K562 (cell line): ENCODE data around the gene UBASH3B. TPM values are rescaled to one million over a fixed set of nuclear protein-coding genes. Genes with fewer than 3 reads are reported as not detected.

ENCODE experiments used
- ATAC-seq: fragments of 200-7000 bp; cut with Tn5 transposase; 3 replicates; pipeline ENCODE4 v1.9.1; 2020; ENCODE audit warnings: moderate library complexity
- BruUV-seq: library from RNA; stranded (reverse); fragments of 400-500 nt; replicated peaks from 2 replicates; lab custom pipeline; 2021; lab: Mats Ljungman, UMichigan
- CTCF ChIA-PET: fragments of 300-600 bp; formaldehyde crosslinking; extraction: SDS; loops from one replicate; lab custom pipeline; 2021; ENCODE audit warnings: low intra/inter-chr PET ratio; lab: Yijun Ruan, JAX
- POLR2A ChIA-PET: fragments of 300-600, 350-650 bp; sonication (Branson Sonifier 250); formaldehyde crosslinking; extraction: SDS; loops from one replicate; lab custom pipeline; 2021; ENCODE audit warnings: antibody characterized with exemption, inconsistent platforms; lab: Yijun Ruan, JAX
- DNase-seq, 4 experiments: peaks; one replicate each; pipeline versions ENCODE4 v3.0.0 to v3.0.0-alpha.2; 2011 to 2018; ENCODE audit warnings: low spot score in 3 of 4, mixed read lengths in 3 of 4; ENCODE audit errors: extremely low read depth in 1 of 4
- FAIRE-seq: peaks from 2 replicates; lab custom pipeline; 2011; peaks lifted over from hg19 to GRCh38; lab: Jason Lieb, UNC
- H2AFZ ChIP-seq: 2 replicates; pipeline ENCODE4 v1.6.0; 2011; ENCODE audit warnings: low read depth, low read length, control low read depth, inconsistent platforms
- H3K27ac ChIP-seq: fragments of 200-600 bp; 3 replicates; pipeline ENCODE4 v1.8.0; 2011; ENCODE audit warnings: low read depth, mild to moderate bottlenecking, control low read depth, inconsistent platforms, low read length, moderate library complexity, mixed read lengths; ENCODE audit errors: extremely low read depth
- H3K27me3 ChIP-seq, 2 experiments: fragments of 300-600 bp in 1 of 2; 2 replicates in 1 of 2; 3 replicates in 1 of 2; pipeline versions ENCODE4 v1.6.0 to v1.8.0; 2011; ENCODE audit warnings: inconsistent platforms in 2 of 2, low read length in 2 of 2, mild to moderate bottlenecking in 1 of 2, mixed read lengths in 1 of 2, moderate library complexity in 1 of 2; ENCODE audit not compliant: control insufficient read depth in 2 of 2, insufficient read depth in 2 of 2
- H3K36me3 ChIP-seq: fragments of 300-600 bp; 3 replicates; pipeline ENCODE4 v1.8.0; 2011; ENCODE audit warnings: mild to moderate bottlenecking, low read length, inconsistent platforms; ENCODE audit not compliant: control insufficient read depth, insufficient read depth
- H3K4me1 ChIP-seq, 2 experiments: fragments of 200-600 bp in 1 of 2; replicated peaks in 1 of 2; 2 replicates in 1 of 2; 3 replicates in 1 of 2; pipeline versions ENCODE4 v1.5.1 to v1.8.0; 2011; ENCODE audit warnings: inconsistent platforms in 2 of 2, low read length in 2 of 2, mild to moderate bottlenecking in 1 of 2, mixed read lengths in 1 of 2, moderate library complexity in 1 of 2; ENCODE audit not compliant: control insufficient read depth in 2 of 2, insufficient read depth in 2 of 2
- H3K4me2 ChIP-seq: 2 replicates; pipeline ENCODE4 v1.6.1; 2011; ENCODE audit warnings: low read length, control low read depth, inconsistent platforms, mixed read lengths; ENCODE audit not compliant: insufficient read depth
- H3K4me3 ChIP-seq: fragments of 200-600 bp; sonication (generic), shearing (Covaris generic); 2 replicates; pipeline ENCODE4 v1.5.1; 2016; ENCODE audit warnings: control low read depth, inconsistent platforms
- H3K79me2 ChIP-seq: fragments of 200-600 bp; 3 replicates; pipeline ENCODE4 v1.8.0; 2011; ENCODE audit warnings: low read length, inconsistent platforms; ENCODE audit not compliant: control insufficient read depth, insufficient read depth
- H3K9ac ChIP-seq, 2 experiments: 2 replicates each; pipeline versions ENCODE4 v1.6.0 to v1.6.1; 2011; ENCODE audit warnings: low read depth in 2 of 2, low read length in 2 of 2, control low read depth in 1 of 2, inconsistent platforms in 1 of 2, mild to moderate bottlenecking in 1 of 2, mixed read lengths in 1 of 2; ENCODE audit not compliant: insufficient read depth in 1 of 2
- H3K9me1 ChIP-seq: one replicate; pipeline ENCODE4 v1.6.0; 2011; ENCODE audit warnings: inconsistent platforms, mild to moderate bottlenecking, low read length, moderate library complexity; ENCODE audit not compliant: control insufficient read depth, insufficient read depth
- H3K9me3 ChIP-seq: replicated peaks from 2 replicates; pipeline ENCODE4 v1.5.1; 2011; ENCODE audit warnings: low read depth, low read length, inconsistent platforms; ENCODE audit not compliant: control insufficient read depth, insufficient read depth
- H4K20me1 ChIP-seq: replicated peaks from 2 replicates; pipeline ENCODE4 v1.6.1; 2011; ENCODE audit warnings: low read length, inconsistent platforms, mixed read lengths; ENCODE audit not compliant: control insufficient read depth, insufficient read depth
- MXI1 ChIP-seq: IDR thresholded peaks from 2 replicates; pipeline ENCODE4 v1.6.1; 2011; ENCODE audit warnings: low read depth, mild to moderate bottlenecking, improper control_type of control experiment, low read length
- NR4A1 ChIP-seq, 2 experiments: fragments of 250-450 bp in 1 of 2; fragments of 450-650 bp in 1 of 2; sonication (Bioruptor Pico) in 1 of 2; IDR thresholded peaks; 2 replicates each; pipeline versions ENCODE4 v1.4.0 to v1.6.1; 2016 to 2020; ENCODE audit warnings: mild to moderate bottlenecking in 2 of 2, missing compliant biosample characterization in 1 of 2, missing genetic modification characterization in 1 of 2, moderate library complexity in 1 of 2
- NUFIP1 ChIP-seq: fragments of 450-650 bp; IDR thresholded peaks from 2 replicates; pipeline ENCODE4 v1.6.1; 2018; ENCODE audit not compliant: partially characterized antibody
- PRMT5 ChIP-seq: sonication (generic); formaldehyde crosslinking; IDR thresholded peaks from 2 replicates; pipeline ENCODE4 v1.5.0; 2020; ENCODE audit warnings: missing genetic modification reagents
- SIN3B ChIP-seq: fragments of 450-650 bp; IDR thresholded peaks from 2 replicates; pipeline ENCODE4 v1.6.1; 2017; ENCODE audit warnings: low read depth, mild to moderate bottlenecking, moderate library complexity
- SREBF1 ChIP-seq: fragments of 150-350 bp; IDR thresholded peaks from 2 replicates; pipeline ENCODE4 v1.6.1; 2014; ENCODE audit warnings: antibody characterized with exemption, low read depth, low read length, borderline replicate concordance
- WGBS: fragments of 100-300 bp; shearing (Covaris generic); methylation state at CpG from one replicate; pipeline ENCODE4 v1.1.6; 2016; ENCODE audit warnings: low coverage, mixed read lengths; ENCODE audit not compliant: insufficient coverage; ENCODE audit errors: missing lambda C conversion rate; 5-methylcytosine and 5-hydroxymethylcytosine counted together
- in situ Hi-C: fragments of 300-500 bp; cut with MboI; formaldehyde crosslinking; loops from 4 replicates; pipeline ENCODE4 v1.15.0; 2018; ENCODE audit warnings: inconsistent platforms, mixed read lengths
- intact Hi-C: fragments of 100-400 bp; cut with micrococcal nuclease; formaldehyde crosslinking; loops from 2 replicates; pipeline ENCODE4 v1.14.2; 2022
- polyA plus RNA-seq, 8 experiments: library from polyadenylated mRNA; depleted of rRNA in 4 of 8; stranded (reverse) in 5 of 8; unstranded in 3 of 8; fragments of >200 nt; fragmentation: Nextera tagmentation in 2 of 8; fragmentation: Illumina TruSeq in 1 of 8; extraction: Ambion mirVana in 2 of 8; extraction: Trizol in 1 of 8; gene quantifications; 2 replicates each; pipeline versions ENCODE4 v1.2.1 to v1.2.3, GENCODE V29; 2011 to 2014; ENCODE audit warnings: inconsistent platforms in 1 of 8, missing spikeins in 1 of 8
- total RNA-seq, 7 experiments: library from RNA; depleted of rRNA in 6 of 7; stranded (reverse); fragments of >200 nt in 6 of 7; fragmentation: Illumina TruSeq in 2 of 7; extraction: Trizol in 2 of 7; gene quantifications; 2 replicates each; pipeline versions ENCODE4 v1.2.1 to v1.2.3, GENCODE V29; 2011 to 2021; ENCODE audit warnings: low replicate concordance in 1 of 7
- TF ChIP-seq, protein P1 (sequence below): sonication (generic); formaldehyde crosslinking; IDR thresholded peaks from 2 replicates; pipeline ENCODE4 v1.5.0; 2020; ENCODE audit warnings: missing genetic modification reagents
- TF ChIP-seq, protein P2 (sequence below): IDR thresholded peaks from 3 replicates; pipeline ENCODE4 v1.6.1; 2011; ENCODE audit warnings: borderline replicate concordance, mild to moderate bottlenecking; ENCODE audit not compliant: insufficient read length, insufficient read depth

The UBASH3B gene
- total and polyA plus RNA-seq, 9 of the 15 experiments (the other 6 are each of a cell fraction or from before 2014, with no cell fraction given) = 0.01 to 0.31 (median 0.08) TPM; not detected in 2

DNA sequence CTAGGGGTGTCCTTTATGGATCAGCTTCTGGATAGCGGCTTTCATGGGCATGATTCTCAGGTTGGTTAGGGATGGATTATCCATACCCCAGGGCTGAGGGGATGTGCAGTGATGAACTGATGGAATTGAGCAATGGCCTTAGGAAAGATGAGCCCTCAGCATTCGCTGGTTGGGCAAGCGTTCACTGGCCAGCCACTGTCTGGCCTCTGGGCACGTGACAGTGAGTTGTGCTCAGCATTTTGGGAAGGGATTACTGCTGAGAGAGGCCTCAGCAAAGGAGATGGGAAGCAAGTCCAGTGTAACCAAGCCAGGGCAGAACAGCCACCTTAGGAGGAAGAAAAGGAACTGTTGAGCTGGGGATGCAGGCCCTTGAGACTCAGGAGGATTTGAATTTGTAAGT lies 17.4 kb downstream of the UBASH3B start:
- H3K9ac ChIP-seq = no peak overlapping the region
- no peak overlapping the region for H3K4me3 ChIP-seq
- H3K9me1 ChIP-seq = no peaks in the 10 kb centered on the region
- H3K27me3 ChIP-seq = peaks cover 2 to 19% of the 10 kb centered on the region in 2 experiments; a peak in 4 of 5 replicates
- no TSS peak for BruUV-seq
- no peaks in the 10 kb centered on the region for H4K20me1 ChIP-seq
- H2AFZ ChIP-seq = no peak overlapping the region
- no peaks in the 10 kb centered on the region for H3K4me1 ChIP-seq
- ATAC-seq = no peak
- H3K4me2 ChIP-seq = no peak overlapping the region
- no peaks in the 10 kb centered on the region for H3K36me3 ChIP-seq
- no peaks in the 10 kb centered on the region for H3K9me3 ChIP-seq
- ChIA-PET POLR2A (no interaction called here), CTCF (no interaction called here)
- TF ChIP-seq, protein P1, sequence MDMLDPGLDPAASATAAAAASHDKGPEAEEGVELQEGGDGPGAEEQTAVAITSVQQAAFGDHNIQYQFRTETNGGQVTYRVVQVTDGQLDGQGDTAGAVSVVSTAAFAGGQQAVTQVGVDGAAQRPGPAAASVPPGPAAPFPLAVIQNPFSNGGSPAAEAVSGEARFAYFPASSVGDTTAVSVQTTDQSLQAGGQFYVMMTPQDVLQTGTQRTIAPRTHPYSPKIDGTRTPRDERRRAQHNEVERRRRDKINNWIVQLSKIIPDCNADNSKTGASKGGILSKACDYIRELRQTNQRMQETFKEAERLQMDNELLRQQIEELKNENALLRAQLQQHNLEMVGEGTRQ (CRISPR knock-in tag) = peak; percentile 31
- no peak for TF ChIP-seq NUFIP1
- no peak overlapping the region for H3K27ac ChIP-seq
- WGBS = 0% methylated on average over 4 of the region's 4 CpGs
- no peak for DNase-seq
- in situ Hi-C loops (no loop called here), intact Hi-C loops (no loop called here)
- H3K79me2 ChIP-seq = no peaks in the 10 kb centered on the region
- FAIRE-seq = no peak

DNA sequence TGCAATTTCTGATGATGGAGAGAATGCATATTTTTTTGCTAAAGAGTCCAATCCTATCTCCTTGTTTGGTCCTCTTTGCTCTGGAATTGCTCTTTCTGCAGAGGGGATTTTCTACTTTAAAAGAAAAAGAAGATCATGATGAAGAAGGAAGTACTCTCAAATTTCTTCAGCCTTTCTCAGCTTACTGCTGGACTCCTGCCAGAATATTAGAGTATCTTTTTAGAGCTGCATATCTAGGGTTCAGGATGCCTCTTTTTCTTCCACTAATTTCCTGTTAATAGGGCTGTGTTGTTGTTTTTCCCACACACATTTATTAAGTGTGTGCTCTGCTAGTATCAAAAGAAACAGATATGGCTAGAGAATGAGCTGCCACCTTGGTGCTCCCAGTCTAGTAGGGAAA lies 18.2 kb downstream of the UBASH3B start:
- no peak for DNase-seq
- in situ Hi-C loops (no loop called here), intact Hi-C loops (no loop called here)
- TF ChIP-seq NR4A1 (CRISPR knock-in tag; IDR thresholded peaks at IDR 0.05) (no peak), NR4A1 (tag; IDR thresholded peaks at IDR 0.05) (no peak), SREBF1 (no peak), PRMT5 (no peak), MXI1 (no peak), SIN3B (no peak)
- TF ChIP-seq, protein P2, sequence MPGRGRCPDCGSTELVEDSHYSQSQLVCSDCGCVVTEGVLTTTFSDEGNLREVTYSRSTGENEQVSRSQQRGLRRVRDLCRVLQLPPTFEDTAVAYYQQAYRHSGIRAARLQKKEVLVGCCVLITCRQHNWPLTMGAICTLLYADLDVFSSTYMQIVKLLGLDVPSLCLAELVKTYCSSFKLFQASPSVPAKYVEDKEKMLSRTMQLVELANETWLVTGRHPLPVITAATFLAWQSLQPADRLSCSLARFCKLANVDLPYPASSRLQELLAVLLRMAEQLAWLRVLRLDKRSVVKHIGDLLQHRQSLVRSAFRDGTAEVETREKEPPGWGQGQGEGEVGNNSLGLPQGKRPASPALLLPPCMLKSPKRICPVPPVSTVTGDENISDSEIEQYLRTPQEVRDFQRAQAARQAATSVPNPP = no peak
- no peak for FAIRE-seq
- BruUV-seq = no TSS peak
- H3K9ac ChIP-seq = no peak overlapping the region
- no peaks in the 10 kb centered on the region for H3K4me1 ChIP-seq
- H3K4me2 ChIP-seq = no peak overlapping the region
- H3K27ac ChIP-seq = no peak overlapping the region
- no peak for ATAC-seq
- no peaks in the 10 kb centered on the region for H3K9me3 ChIP-seq
- no peak overlapping the region for H3K4me3 ChIP-seq
- CTCF ChIA-PET = no interaction called here
- no peaks in the 10 kb centered on the region for H4K20me1 ChIP-seq
- H3K27me3 ChIP-seq = peaks cover 2 to 19% of the 10 kb centered on the region in 2 experiments; a peak in 4 of 5 replicates
- H3K79me2 ChIP-seq = no peaks in the 10 kb centered on the region
- POLR2A ChIA-PET = no interaction called here
- H3K9me1 ChIP-seq = no peaks in the 10 kb centered on the region
- no peak overlapping the region for H2AFZ ChIP-seq
- no peaks in the 10 kb centered on the region for H3K36me3 ChIP-seq
